GM13976 (cell line): ENCODE measurements around the gene RASD1.

Experiments used
- DNase-seq: peaks from one replicate; pipeline ENCODE4 v3.0.0; 2012; ENCODE audit warnings: low spot score
- in situ Hi-C: fragments of 300-500 bp; cut with MboI; formaldehyde crosslinking; loops from one replicate; pipeline ENCODE4 v1.12.0; 2022; ENCODE audit warnings: low sequenced_read_pairs, mixed read lengths, inconsistent platforms; ENCODE audit not compliant: unreplicated experiment
- TF ChIP-seq, protein P1 (sequence below): IDR thresholded peaks from 2 replicates; pipeline ENCODE4 v1.5.1; 2012; ENCODE audit warnings: borderline replicate concordance, mild to moderate bottlenecking; ENCODE audit not compliant: insufficient read depth; ENCODE audit errors: extremely low read depth, missing control alignments, control extremely low read depth

Gene RASD1

GRCh38 chr17:17484451-17484899 lies 11.7 kb downstream of the RASD1 start:
- TF ChIP-seq, protein P1, sequence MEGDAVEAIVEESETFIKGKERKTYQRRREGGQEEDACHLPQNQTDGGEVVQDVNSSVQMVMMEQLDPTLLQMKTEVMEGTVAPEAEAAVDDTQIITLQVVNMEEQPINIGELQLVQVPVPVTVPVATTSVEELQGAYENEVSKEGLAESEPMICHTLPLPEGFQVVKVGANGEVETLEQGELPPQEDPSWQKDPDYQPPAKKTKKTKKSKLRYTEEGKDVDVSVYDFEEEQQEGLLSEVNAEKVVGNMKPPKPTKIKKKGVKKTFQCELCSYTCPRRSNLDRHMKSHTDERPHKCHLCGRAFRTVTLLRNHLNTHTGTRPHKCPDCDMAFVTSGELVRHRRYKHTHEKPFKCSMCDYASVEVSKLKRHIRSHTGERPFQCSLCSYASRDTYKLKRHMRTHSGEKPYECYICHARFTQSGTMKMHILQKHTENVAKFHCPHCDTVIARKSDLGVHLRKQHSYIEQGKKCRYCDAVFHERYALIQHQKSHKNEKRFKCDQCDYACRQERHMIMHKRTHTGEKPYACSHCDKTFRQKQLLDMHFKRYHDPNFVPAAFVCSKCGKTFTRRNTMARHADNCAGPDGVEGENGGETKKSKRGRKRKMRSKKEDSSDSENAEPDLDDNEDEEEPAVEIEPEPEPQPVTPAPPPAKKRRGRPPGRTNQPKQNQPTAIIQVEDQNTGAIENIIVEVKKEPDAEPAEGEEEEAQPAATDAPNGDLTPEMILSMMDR: no peak
- in situ Hi-C loops: no loop called here
- no peak for DNase-seq

- in situ Hi-C loops: no loop called here
- DNase-seq: no peak
- TF ChIP-seq, protein P1: no peak
Observed at GRCh38 chr17:17481860-17482259, 14.3 kb downstream of the RASD1 start.

GRCh38 chr17:17480593-17481148 lies 15.5 kb downstream of the RASD1 start:
- no peak for DNase-seq
- in situ Hi-C loops: no loop called here
- TF ChIP-seq, protein P1: no peak

DNA sequence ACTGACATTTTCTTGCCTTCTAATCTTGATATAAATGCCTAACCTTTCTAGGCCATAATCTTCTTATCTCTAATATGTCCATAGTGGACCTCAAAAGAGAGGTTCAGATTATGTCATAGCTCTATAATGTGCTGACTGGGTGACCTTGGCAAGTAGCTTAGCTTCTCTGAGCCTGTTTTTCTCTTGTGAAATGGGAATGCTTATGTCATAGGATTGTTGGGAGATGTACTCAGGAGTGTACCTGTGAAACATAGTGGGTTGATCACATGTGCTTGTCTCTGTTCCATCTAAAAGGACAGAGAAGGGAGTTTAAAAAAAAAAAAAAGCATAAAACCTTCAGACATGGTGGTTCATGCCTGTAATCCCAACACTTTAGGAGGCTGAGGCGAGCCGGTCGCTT lies 17.0 kb downstream of the RASD1 start:
- in situ Hi-C loops: no loop called here
- no peak for DNase-seq
- TF ChIP-seq, protein P1: no peak

- in situ Hi-C loops: no loop called here
- TF ChIP-seq, protein P1: no peak
- DNase-seq: peak; percentile 99
Observed at GRCh38 chr17:17476865-17477467, 19.2 kb downstream of the RASD1 start, which contains the start of gene MED9. Gene MED9, plus strand, starts transcription at chr17:17477000. Its CDS starts 42 bp downstream, at chr17:17477042.

DNA sequence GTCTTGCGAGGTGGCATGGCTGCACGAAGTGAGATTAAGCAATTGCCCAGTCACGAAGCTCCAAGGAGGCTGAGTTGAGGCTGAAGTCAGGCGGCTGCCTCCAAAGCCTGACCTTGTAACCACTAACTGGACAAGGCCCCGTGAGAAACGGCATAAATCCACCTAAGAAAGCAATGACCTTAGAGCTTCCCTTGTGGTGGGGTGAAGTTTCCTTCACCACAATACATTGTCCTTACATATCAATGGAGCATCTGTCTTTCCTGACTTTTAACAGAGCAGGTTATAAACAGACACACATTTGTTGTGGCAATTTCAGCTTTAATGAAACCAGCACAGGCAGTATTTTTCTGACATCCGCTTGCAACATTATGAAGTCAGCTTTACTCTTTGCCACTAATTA lies 21.9 kb downstream of the RASD1 start:
- DNase-seq: no peak
- TF ChIP-seq, protein P1: no peak
- in situ Hi-C loops: no loop called here
